Mesenteric fat pad (tissue), 1 donor: ENCODE data around the gene INTS2. TPM values are rescaled to one million over a fixed set of nuclear protein-coding genes. Genes with fewer than 3 reads are reported as not detected.
A peak's percentile ranks its signal among the peaks of the same experiment; 100 is the strongest.
"Not testable (repeated sequence)": the region's sequence is repeated elsewhere in the genome, so short reads cannot be mapped to it uniquely, and the experiment has no call there.

Experiments
- DNase-seq: peaks from one replicate; pipeline ENCODE4 v3.0.0-alpha.2; 2020; ENCODE audit warnings: low spot score
- long read RNA-seq: library from polyadenylated mRNA; unstranded; transcript quantifications from one replicate; pipeline ENCODE4 v2.0.0, GENCODE V29; 2020
- total RNA-seq: library from RNA; stranded (reverse); fragmentation: NEBNext Ultra II Directional; extraction: Animal tissue kit (Norgen Biotek cat#: 25700); gene quantifications from one replicate; pipeline ENCODE4 v1.2.1, GENCODE V29; 2021
- donor health status: DM: yes; HTN: yes; CAD: no.

Gene INTS2, protein sequence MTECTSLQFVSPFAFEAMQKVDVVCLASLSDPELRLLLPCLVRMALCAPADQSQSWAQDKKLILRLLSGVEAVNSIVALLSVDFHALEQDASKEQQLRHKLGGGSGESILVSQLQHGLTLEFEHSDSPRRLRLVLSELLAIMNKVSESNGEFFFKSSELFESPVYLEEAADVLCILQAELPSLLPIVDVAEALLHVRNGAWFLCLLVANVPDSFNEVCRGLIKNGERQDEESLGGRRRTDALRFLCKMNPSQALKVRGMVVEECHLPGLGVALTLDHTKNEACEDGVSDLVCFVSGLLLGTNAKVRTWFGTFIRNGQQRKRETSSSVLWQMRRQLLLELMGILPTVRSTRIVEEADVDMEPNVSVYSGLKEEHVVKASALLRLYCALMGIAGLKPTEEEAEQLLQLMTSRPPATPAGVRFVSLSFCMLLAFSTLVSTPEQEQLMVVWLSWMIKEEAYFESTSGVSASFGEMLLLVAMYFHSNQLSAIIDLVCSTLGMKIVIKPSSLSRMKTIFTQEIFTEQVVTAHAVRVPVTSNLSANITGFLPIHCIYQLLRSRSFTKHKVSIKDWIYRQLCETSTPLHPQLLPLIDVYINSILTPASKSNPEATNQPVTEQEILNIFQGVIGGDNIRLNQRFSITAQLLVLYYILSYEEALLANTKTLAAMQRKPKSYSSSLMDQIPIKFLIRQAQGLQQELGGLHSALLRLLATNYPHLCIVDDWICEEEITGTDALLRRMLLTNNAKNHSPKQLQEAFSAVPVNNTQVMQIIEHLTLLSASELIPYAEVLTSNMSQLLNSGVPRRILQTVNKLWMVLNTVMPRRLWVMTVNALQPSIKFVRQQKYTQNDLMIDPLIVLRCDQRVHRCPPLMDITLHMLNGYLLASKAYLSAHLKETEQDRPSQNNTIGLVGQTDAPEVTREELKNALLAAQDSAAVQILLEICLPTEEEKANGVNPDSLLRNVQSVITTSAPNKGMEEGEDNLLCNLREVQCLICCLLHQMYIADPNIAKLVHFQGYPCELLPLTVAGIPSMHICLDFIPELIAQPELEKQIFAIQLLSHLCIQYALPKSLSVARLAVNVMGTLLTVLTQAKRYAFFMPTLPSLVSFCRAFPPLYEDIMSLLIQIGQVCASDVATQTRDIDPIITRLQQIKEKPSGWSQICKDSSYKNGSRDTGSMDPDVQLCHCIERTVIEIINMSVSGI
- total RNA-seq = 11.9 TPM
- long read RNA-seq, partial matches to known transcripts = 1 of 5 reads
- long read RNA-seq, other reads (novel, unspliced or antisense) = 4 of 5 reads

DNA sequence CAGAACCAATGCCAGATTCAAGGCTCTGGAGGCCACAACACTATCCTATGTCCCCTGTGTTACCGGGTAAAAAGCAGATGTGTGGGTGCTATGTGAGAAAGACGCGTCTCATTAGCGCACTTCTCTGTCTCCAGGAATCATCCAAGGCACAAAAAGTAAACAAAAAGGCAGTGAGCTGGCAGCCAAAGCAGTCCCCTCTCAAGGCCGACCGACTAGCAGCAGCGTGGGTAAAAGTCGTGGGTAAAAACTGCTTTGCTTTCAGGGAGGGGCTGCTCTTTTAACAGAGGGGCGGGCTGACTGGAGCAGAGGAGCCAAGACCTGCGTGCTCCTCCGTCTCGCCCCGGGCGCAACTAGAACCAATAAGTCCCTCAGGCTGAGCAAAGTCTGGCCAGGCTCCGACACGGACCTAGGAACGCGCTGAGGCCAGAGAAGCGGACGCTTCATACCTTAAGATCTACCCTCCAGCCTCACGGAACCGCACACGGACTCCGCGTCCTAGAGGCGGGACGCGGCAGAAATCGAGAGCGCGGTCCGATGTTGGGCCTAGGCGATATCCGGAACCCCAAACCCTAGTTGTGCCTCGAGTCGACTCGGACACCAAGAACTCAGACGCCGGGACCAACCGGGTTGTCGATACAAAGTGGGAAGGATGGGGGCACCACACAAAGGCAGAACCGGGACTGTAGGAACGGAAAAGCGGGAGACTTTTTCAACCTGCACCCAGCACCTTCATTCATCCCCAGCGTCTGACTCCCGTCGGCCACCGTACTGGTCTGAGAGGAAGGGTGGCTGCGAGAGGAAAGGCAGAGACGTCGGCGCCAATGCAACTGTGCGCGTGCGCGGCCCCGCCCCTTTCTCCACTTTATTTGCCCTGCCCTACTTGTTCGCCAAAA, at the start of gene INTS2:
Gene INTS2, minus strand, starts transcription at position 775 of the 893 bp plus-strand sequence. CDS start 1,338 bp downstream, outside the sequence.
- DNase-seq = peak; percentile 97

DNA sequence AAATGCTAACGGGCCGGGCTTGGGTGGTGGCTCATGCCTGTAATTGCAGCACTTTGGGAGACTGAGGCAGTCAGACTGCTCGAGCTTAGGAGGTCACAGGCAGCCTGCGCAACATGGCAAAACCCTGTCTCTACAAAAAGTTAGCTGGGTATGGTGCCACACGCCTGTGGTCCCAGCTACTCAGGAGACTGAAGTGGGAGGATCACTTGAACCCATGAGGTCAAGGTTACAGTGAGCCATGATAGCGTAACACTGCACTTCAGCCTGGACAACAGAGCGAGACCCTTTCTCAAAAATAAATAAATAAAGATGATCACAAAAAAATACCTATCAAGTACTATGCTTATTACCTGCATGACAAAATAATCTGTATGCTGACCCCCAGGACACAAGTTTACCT, 46.3 kb upstream of the INTS2 start:
- no peak for DNase-seq

DNA sequence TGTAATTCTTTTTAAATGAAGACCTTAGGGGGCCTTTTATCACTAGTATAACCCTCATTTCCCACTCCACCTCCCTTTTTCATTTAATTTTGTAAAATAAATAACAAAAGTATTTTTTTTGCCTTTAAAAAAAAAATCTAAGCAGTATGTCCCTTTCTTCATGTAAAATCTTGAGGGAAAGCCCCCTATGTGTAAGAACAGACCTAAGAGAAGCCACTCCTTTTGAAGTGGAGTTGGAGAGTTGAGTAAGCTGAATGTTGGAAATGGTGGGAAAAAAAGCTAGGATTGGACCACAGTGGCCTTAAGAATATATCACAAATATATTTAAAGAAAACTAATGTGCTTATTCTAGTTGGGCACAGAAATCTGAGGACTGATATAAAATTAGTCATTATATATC, 44.5 kb upstream of the INTS2 start:
- DNase-seq = no peak

DNA sequence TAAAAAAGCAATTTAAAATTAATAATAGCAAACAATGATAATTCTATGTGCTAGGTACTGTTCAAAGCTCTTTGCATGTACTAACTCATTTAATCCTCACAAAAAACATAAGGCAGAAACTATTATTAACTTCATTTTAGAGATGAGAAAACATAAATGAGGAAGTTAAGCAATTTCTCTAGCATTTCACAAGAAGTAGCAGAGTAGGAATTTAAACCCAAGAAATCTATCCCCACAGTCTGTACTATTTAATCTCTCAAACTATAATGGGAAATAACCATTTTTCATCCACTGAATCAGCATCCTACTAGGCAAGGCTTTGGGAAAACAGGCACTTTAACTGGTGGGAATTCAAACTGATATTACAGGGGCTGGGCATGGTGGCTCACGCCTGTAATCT, 42.2 kb upstream of the INTS2 start:
- no peak for DNase-seq

DNA sequence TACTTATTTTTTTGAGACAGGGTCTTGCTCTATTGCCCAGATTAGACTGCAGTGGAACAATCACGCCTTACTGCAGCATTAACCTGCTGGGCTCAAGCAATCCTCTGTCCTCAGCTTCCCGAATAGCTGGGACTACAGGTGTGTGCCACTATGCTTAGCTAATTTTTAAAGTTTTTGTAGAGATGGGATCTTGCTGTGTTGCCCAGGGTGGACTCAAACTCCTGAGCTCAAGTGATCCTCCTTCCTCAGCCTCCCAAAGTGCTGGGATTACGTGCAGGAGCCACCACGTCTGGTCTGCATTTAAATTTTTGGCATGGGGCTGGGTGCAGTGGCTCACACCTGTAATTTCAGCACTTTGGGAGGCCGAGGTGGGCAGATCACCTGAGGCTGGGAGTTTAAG, 41.0 kb upstream of the INTS2 start:
- DNase-seq = no peak

DNA sequence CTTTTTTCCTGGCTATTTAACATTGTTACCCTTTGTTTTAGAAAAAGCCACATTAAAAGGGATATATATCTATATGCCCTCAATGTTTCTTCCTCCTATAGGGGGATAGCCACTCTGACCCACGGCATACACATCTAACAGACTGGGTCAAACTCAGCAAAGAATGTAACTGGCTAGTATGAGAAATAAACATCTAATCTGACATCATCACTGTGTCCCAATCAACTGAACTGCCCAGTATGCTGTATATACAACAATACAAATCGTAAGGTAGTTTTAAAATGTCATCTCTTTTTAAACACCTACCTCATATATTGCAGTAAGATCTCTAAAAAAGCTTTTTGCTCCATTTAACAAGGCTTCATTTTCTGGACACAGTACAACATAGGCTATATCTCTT, 39.9 kb upstream of the INTS2 start:
- no peak for DNase-seq

DNA sequence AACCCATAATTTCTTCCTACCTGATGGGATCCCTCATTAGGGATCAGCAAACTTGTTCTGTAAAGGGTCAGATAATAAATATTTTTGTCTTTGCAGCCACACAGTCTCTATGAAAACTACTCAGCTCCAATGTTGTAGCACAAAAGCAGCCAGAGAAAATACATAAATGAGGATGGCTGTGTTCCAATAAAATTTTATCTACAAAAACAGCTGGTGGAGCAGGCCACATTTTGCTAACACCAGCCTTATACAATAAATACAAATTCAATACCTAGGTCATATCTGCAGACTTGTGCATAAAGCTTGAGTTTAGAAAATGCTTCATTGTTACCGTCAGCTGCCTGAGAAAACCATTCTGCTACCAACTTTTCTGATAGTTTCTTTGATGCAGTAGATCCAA, 38.4 kb upstream of the INTS2 start:
- DNase-seq = no peak

DNA sequence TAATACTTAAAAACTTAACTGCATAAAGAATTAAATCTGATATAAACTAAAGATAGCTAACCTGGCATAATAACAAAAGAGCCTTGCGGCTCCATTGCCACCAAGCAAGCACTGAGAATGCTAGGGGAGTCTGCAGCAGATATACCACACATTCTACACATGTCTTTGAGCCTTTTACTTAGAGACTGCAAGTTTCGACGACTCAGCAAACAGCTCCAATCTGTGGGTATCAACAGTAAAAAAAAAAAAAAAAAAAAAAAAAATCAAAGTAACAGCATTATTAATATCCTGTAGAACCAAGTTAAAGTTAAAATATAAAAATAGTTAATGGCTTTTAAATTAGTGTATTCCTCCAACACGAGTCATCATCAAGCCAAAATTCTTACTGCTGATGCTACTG, 27.8 kb upstream of the INTS2 start:
- DNase-seq = no peak

DNA sequence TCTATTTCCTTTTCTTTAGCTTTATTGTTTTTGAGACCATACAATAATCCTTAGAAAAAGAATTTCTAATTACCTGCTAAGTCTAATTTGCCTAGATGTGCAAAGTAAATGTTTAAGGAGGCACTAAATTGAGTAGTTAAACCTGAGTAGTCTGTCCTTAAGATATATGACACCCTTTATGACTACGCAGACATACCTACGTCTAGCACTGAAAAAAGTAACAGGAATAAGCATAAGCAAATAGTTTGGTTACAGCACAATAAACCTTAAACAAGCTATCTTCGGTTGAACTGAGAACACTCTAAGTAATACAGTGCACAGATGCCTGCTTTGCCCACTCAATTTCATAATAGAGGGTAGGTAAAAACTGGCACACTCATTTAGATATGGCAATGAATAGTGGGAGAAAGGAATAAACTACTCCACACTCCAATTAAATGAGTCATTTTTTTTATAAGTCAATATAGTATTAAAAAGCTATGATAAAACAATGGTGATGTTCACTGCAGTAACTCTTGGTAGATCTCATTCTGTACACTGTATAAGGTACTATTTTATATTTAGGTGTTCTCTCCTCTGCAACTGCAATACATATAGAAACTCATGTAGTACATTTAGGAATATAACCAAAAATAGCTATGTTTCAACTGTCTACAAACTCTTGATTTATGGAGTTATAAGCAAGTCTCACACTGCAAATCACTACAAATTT, 19.7 kb upstream of the INTS2 start:
- DNase-seq = no peak

DNA sequence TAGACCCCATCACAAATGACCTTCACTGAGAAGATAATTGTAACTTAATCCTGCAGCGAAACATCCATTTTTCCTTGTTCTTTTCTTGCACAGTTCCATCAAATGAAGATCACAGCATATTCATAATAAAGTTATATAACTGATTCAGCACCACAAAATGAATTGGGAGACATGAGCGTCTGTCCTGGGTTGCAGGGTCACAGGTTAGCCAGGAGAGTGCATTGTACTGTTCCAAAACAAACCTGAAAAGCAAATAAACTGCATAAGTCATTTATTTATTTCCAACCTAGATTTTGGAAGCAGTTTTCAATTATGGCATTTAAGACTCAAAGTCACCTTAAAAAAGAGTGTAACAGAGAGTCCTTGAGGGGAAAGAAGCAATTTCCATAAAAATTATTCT, 18.6 kb upstream of the INTS2 start:
- no peak for DNase-seq

DNA sequence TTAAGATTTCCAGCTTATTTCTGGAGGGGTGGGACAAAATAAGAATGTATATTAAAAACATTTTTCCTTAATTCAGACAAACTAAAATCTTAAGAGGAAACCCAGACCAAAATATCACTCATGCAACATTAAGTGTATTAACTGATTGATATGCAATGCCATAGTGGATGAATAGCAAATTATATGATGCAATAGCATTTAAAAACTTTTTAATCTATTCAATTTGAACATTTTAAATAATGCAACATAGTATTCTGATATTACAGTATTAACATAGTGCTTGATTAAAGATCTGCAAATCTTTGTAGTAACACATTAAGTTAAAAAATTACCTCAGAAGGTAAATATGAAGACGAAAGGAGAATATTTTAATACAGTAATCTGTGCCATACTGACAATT, 15.3 kb upstream of the INTS2 start:
- no peak for DNase-seq

DNA sequence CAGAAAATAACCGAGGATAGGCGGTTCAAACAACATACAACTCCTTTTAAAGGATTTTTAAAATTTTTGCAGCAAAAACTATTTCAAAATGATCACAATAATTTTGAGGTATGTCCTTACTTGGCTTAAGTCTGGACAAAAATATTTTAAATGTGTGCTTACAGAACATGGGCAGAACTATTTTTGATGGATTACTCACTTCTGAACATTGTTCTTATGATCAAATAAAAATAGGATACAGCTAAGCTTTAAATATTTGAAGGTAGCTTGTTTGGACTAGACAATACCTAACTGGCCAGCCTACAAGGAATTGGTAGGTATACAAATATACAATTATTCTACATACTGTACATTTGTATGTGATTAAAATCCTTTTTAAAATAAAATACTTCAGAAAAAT, 14.3 kb upstream of the INTS2 start:
- no peak for DNase-seq

DNA sequence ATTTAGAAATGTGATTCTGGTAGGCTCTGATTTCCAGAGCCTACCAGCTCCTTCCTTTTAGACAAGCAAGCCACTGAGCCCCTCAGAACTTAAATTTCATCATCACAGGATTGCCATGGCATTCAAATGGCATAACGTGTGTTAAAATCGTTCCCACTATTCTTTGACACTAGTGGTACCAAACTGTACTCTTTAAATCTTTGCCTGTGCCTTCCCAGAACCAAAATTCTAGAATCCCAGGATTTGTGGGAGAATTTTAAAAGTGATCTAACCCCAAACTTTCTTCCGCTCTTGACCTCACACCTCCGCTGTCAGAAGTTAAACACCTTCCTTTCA, 287 bp upstream of the INTS2 start:
- no peak for DNase-seq

DNA sequence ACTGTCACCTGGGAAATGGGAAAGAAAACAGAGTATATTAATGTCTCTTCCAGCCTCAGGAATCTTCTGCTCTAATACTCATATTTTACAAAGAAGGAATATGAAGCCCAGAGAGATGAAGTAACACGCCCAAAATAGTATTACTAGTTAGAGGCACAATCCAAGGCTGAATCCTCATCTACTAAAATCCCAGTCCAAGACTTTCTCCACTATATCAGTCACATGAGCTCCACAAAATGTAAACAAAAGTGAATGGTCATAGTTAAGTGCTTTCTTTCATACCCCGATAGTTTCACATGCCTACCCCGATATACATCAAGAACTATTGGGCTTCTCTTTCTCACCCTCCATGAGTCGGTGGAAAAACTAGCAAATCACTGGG, 965 bp downstream of the INTS2 start:
- no peak for DNase-seq

DNA sequence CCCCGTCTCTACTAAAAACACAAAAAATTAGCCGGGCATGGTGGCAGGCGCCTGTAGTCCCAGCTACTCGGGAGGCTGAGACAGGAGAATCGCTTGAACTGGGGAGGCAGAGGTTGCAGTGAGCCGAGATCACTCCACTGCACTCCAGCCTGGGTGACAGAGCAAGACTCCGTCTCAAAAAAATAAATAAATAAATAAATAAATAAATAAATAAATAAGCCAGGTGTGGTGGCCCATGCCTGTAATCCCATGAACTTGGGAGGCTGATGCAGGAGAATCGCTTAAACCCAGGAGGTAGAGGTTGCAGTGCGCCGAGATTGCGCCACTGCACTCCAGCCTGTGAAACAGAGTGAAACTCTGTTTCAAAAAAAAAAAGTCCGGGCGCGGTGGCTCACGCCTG, 12.6 kb downstream of the INTS2 start:
- DNase-seq = not testable (repeated sequence)

DNA sequence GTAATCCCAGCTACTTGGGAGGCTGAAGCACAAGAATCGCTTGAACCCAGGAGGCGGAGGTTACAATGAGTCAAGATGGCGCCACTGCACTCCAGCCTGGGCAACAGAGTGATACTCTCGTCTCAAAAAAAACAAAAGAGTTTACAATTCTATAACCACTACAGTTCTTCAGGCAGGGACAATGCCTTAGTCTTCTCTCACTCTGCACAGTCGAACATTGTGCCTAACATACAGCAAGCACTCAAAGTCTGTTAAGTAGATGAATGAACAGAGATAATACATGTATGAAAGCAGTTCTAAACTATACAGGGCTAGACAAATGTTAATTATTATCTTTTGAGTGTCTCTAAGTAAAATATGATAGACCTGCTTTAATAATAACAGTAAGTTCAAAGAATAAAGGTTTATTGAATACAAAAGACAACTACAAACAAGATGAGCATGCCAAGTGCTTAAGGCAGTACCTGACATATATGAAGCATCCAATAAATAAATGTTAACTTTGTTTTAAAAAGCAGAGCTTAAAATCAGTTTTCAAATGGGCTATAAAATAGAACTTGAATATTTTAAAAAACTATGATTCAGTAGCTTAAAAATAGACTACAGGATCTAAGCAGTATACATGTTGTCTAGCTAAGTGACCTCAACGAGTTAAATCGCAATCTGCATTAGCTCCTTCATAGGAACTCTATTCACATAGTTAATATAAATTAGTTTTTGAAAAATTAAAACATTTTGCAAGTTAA, 19.3 kb downstream of the INTS2 start:
- DNase-seq = no peak

DNA sequence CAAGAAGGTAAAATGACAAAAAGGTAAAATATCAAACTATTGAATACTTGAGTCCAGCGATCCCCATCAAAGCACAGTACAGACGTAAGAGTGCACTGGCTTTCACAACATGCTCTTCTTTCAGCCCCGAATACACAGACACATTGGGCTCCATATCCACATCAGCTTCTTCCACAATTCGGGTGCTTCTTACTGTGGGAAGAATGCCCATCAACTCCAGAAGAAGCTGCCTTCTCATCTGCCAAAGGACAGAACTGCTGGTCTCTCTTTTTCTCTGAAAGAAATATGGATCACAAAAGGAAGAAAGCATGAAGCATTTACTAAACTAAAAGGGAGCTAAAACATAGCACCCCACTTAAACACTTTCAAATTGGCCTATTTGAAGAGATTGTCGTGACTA, 20.4 kb downstream of the INTS2 start:
- no peak for DNase-seq

DNA sequence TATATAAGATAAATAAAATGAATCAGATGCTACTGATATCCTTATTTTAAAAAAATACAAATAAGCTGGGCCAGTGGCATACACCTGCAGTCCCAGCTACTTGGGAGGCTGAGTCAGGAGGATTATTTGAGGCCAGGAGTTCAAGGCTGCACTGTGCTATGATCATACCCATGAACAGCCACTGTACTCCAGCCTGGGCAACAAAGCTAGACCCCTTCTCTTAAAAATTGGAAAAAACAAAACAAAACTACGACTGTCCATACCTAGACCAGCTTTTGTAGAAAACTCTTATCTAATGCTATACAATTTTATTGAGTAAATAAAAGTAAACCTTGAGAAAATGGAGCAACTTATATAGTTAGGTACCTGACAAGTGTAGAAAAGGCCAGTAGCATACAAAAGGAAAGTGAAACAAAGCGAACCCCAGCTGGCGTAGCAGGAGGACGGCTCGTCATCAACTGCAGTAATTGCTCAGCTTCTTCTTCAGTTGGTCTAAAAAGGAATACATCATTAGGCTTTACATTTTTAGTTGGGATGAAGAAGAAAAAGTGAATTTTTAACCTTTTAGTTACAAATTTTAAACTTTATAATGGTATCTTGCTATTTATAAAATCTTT, 23.6 kb downstream of the INTS2 start:
- no peak for DNase-seq

DNA sequence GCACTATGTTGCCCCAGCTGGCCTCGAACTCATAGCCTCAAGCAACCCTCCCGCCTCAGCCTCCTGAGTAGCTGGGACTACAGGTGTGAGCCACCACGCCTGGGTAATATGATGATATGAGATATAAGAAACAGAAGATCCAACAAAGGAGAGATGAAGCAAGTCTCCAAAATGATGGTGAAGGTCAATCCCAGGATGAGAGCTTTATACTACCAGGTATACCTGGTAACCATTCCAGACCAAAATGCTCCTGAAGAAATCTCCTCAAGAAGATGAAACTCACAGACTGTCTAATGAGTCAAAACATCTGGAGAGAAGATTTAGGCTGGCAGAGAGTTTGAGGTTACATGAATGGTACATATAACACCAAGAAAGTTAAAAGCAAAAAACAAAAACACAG, 24.5 kb downstream of the INTS2 start:
- no peak for DNase-seq
